GM13976 (cell line): Measurements from ENCODE around the gene CITED4.

Experiments used
- DNase-seq: peaks from one replicate; pipeline ENCODE4 v3.0.0; 2012; ENCODE audit warnings: low spot score
- CTCF ChIP-seq: IDR thresholded peaks from 2 replicates; pipeline ENCODE4 v1.5.1; 2012; ENCODE audit warnings: borderline replicate concordance, mild to moderate bottlenecking; ENCODE audit not compliant: insufficient read depth; ENCODE audit errors: extremely low read depth, missing control alignments, control extremely low read depth
- in situ Hi-C: fragments of 300-500 bp; cut with MboI; formaldehyde crosslinking; loops from one replicate; pipeline ENCODE4 v1.12.0; 2022; ENCODE audit warnings: low sequenced_read_pairs, mixed read lengths, inconsistent platforms; ENCODE audit not compliant: unreplicated experiment

CITED4 gene

GRCh38 chr1:40905061-40905460, 42.9 kb upstream of the CITED4 start:
- in situ Hi-C loops, result no loop called here
- no peak for TF ChIP-seq CTCF
- no peak for DNase-seq

- in situ Hi-C loops, result no loop called here
- no peak for TF ChIP-seq CTCF
- no peak for DNase-seq
Measured at GRCh38 chr1:40903106-40903505, 40.9 kb upstream of the CITED4 start.

GRCh38 chr1:40901886-40902852, 40.0 kb upstream of the CITED4 start:
- DNase-seq, result no peak

GRCh38 chr1:40899230-40899870, 37.2 kb upstream of the CITED4 start:
- in situ Hi-C loops, result no loop called here
- no peak for TF ChIP-seq CTCF
- no peak for DNase-seq

More at GRCh38 chr1:40901886-40902852, 40.0 kb upstream of the CITED4 start:
- TF ChIP-seq CTCF, result no peak
- in situ Hi-C loops, result no loop called here

- peak; percentile 48 for DNase-seq
- no peak for TF ChIP-seq CTCF
- in situ Hi-C loops, result no loop called here
Measured at GRCh38 chr1:40898431-40898901, 36.3 kb upstream of the CITED4 start.

GRCh38 chr1:40897513-40897912, 35.4 kb upstream of the CITED4 start:
- in situ Hi-C loops, result no loop called here
- DNase-seq, result no peak
- no peak for TF ChIP-seq CTCF
